Epithelial cell of proximal tubule (primary cell): ENCODE results near the gene SYT17. TPM values are rescaled to one million over a fixed set of nuclear protein-coding genes. Genes with fewer than 3 reads are reported as not detected.

Experiments
- DNase-seq: peaks from one replicate; pipeline ENCODE4 v3.0.0-alpha.2; 2011; ENCODE audit warnings: low read depth
- H3K4me3 ChIP-seq: 2 replicates; pipeline ENCODE4 v1.5.1; 2011; ENCODE audit warnings: low read depth, mild to moderate bottlenecking, low read length
- CTCF ChIP-seq: conservative IDR thresholded peaks from 2 replicates; pipeline ENCODE4 v1.5.1; 2012; ENCODE audit warnings: low read depth, mild to moderate bottlenecking, low read length
- total RNA-seq: library from RNA; depleted of rRNA; stranded (reverse); fragments of >200 nt; gene quantifications from 2 replicates; pipeline ENCODE4 v1.2.3, GENCODE V29; 2015

Gene SYT17
- total RNA-seq, 1 donor from 2014 or later, result 1.2 TPM

- no peak for TF ChIP-seq CTCF
- no peak for DNase-seq
- H3K4me3 ChIP-seq, result no peak overlapping the region
Measured at GRCh38 chr16:19283637-19284036, 115.6 kb downstream of the SYT17 start.

GRCh38 chr16:19284207-19284606, 116.2 kb downstream of the SYT17 start:
- H3K4me3 ChIP-seq, result no peak overlapping the region
- TF ChIP-seq CTCF, result no peak
- DNase-seq, result peak; percentile 18

GRCh38 chr16:19285431-19285830, 117.4 kb downstream of the SYT17 start, which contains the start of gene CLEC19A:
CLEC19A (plus strand) TSS chr16:19285731; CDS start chr16:19285852, 121 bp downstream.
- no peak for TF ChIP-seq CTCF
- H3K4me3 ChIP-seq, result no peak within 1 kb of the TSS
- DNase-seq, result no peak

GRCh38 chr16:19286827-19287226, 118.8 kb downstream of the SYT17 start:
- H3K4me3 ChIP-seq, result no peak overlapping the region
- no peak for DNase-seq
- TF ChIP-seq CTCF, result no peak

- H3K4me3 ChIP-seq, result no peak overlapping the region
- no peak for DNase-seq
- no peak for TF ChIP-seq CTCF
Measured at GRCh38 chr16:19287241-19287640, 119.2 kb downstream of the SYT17 start.

GRCh38 chr16:19288872-19289799, 121.1 kb downstream of the SYT17 start:
- TF ChIP-seq CTCF, result no peak
- H3K4me3 ChIP-seq, result no peak overlapping the region
- DNase-seq, result no peak
